PFSK-1 (cell line): ENCODE measurements around the gene CMIP.

Source experiments
- FOXP2 ChIP-seq: optimal IDR thresholded peaks from 2 replicates; pipeline ENCODE3; 2011; ENCODE audit warnings: borderline replicate concordance, control low read depth, inconsistent platforms; ENCODE audit not compliant: insufficient read depth; ENCODE audit errors: extremely low read length, extremely low read depth
- POLR2AphosphoS5 ChIP-seq: IDR thresholded peaks from 2 replicates; pipeline ENCODE4 v1.6.1; 2012; ENCODE audit warnings: low read depth, mild to moderate bottlenecking, control low read depth, low read length, moderate library complexity
- REST ChIP-seq, 2 experiments: IDR thresholded peaks; 2 replicates each; pipeline versions ENCODE4 v1.6.1 to v1.8.0; 2011 to 2012; ENCODE audit warnings: low read depth in 2 of 2, low read length in 2 of 2, control low read depth in 1 of 2, inconsistent platforms in 1 of 2, mild to moderate bottlenecking in 1 of 2, moderate library complexity in 1 of 2; ENCODE audit not compliant: insufficient read depth in 1 of 2
- SIN3A ChIP-seq: IDR thresholded peaks from 2 replicates; pipeline ENCODE4 v1.6.1; 2012; ENCODE audit warnings: mild to moderate bottlenecking, low read length, moderate library complexity, borderline replicate concordance; ENCODE audit not compliant: insufficient read depth
- TAF1 ChIP-seq: IDR thresholded peaks from 2 replicates; pipeline ENCODE4 v1.6.1; 2012; ENCODE audit warnings: low read length, control low read depth, borderline replicate concordance; ENCODE audit not compliant: insufficient read depth

GRCh38 chr16:81526199-81526598 lies 81.6 kb downstream of the CMIP start:
- TF ChIP-seq TAF1 = no peak
- no peak for TF ChIP-seq POLR2AphosphoS5
- TF ChIP-seq REST (IDR thresholded peaks at IDR 0.05; ENCODE audit: insufficient read depth in 1 of 2, low read depth in 2 of 2, low read length in 2 of 2) = no peak
- no peak for TF ChIP-seq SIN3A
- TF ChIP-seq FOXP2 = no peak
